ENCODE results near the gene SNAP23. TPM values are rescaled to one million over a fixed set of nuclear protein-coding genes. Genes with fewer than 3 reads are reported as not detected.

SNAP23 gene
- total RNA-seq: 93.2 and 95.9 TPM in 2 replicates

DNA sequence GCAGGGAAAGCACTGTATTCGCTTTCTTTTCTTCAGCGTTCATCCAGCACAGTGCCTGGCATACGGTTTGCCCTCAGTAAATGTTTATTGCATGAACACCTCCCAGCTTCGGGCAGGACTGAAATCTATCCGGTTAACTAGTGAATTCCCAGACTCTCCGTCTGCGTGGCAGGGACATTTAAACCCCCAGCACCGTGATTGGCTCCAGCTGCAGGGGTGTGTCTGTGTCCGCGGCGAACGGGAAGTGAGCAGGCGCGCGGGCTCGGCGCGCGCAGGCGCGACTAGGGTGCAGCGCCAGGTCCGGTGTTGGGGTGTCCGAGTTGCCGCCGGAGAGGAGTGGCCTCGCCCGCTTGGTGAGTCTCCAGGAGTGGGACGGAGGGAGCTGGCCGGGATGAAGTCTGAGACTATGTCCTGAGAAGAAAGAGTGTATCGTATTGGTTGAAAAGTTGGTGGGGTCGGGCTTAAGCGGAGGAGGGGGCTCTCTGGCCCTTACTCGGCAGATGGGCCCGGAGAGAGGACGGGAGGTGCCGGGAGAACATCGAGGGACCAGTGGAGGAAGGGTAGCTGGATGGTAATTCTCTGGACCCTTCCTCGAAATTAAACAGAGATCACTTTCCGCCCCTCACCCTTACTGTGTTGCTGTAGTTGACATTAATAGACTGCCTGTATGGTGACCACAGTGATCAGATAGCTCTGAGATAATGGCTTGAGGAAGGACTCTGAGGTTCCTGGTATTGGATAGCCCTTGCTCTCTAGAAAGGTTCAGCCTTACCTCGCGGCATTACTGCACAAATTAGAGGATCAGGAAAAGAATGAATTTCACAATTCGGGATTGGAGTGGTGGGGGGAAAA is at the start of gene SNAP23:
Gene SNAP23, plus strand, starts transcription at position 274 of the 852 bp plus-strand sequence. CDS start 16,213 bp downstream, outside the sequence.

DNA sequence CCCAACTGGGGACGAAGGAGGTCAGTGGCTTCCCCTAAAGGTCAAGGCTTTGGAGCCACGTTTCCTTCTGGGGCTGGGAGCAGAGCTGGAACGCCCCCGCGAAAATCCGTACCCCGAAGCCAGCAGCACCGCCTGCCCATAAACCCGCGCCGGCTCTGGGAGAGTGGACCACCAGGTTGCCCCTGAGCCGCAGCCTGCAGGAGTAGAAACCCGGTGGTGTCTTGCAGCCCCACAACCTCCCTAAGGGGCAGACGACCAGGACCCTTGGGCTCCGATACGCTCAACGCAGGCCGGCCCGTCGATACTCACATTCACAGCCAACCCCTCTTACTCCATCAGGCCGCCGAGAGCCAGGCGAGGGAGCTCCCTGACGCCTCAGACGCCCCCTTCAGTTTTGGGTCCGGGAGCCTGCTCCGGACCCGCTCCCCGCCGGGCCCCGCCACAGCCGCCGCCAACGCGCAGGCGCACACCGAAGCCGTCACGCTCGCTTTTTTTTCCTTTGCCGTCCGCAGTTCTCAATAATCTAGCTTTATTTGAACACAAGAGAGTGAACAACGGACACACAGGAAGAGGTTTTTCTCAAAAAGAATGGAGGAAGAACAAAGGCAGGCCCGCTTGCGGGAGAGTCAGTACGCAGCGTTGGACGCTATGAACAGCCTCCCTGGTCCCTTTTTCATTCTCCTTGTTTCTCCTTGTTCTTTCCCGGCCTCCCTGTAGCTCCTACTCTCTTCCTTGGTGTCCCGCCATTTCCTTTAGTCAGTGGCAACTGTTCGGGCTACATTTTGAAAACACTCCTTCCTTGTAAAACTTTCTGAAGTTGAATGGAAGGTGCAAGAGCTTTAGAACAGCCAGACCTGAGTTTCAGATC is 4.5 kb upstream of the SNAP23 start, which contains the start of gene ZNF106:
Gene ZNF106, minus strand, starts transcription at position 471 of the 868 bp plus-strand sequence. CDS start 18,852 bp downstream, outside the sequence.

DNA sequence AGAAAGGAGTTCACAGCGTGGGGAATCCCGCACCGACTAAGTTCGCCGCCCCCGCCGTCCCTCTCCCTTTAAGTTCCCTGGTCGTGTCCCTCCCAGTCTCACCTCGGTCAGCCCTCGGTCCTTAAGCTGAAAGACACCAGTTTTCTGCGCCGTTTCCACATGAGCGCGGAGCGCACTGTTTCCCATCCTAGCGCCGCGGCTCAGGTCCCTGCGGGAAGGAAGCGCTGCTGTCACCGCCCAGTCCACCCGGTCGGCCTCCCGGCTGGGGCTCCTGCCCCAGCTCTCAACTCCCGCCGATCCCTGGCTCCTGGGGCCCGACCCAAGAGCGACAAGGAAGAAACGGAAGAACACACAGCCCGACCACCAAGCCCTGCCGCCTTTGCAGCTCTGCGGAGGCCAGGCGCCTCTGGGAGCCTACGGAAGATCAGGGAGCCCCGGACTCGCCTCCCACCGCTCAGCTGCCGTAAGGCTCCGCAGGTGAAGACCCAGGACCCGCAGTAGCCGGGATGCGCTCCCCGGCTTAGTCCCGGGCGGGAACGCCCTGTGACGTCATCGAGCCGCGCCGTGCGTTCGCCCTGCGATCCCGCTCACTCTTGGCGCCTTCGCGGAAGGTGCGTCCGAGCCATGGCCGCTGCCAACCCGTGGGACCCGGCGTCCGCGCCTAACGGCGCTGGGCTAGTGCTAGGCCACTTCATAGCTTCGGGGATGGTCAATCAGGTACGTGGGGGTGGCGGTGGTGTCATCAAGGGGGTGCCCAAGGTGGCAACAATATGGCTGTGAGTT is 53.0 kb downstream of the SNAP23 start, which contains the start of the genes HAUS2 and LRRC57:
Gene HAUS2, plus strand, starts transcription at position 590 of the 783 bp plus-strand sequence. Its CDS starts 35 bp downstream, at position 625.
Gene LRRC57, minus strand, starts transcription at position 545 of the 783 bp plus-strand sequence. Its CDS starts 359 bp downstream, at position 186.

DNA sequence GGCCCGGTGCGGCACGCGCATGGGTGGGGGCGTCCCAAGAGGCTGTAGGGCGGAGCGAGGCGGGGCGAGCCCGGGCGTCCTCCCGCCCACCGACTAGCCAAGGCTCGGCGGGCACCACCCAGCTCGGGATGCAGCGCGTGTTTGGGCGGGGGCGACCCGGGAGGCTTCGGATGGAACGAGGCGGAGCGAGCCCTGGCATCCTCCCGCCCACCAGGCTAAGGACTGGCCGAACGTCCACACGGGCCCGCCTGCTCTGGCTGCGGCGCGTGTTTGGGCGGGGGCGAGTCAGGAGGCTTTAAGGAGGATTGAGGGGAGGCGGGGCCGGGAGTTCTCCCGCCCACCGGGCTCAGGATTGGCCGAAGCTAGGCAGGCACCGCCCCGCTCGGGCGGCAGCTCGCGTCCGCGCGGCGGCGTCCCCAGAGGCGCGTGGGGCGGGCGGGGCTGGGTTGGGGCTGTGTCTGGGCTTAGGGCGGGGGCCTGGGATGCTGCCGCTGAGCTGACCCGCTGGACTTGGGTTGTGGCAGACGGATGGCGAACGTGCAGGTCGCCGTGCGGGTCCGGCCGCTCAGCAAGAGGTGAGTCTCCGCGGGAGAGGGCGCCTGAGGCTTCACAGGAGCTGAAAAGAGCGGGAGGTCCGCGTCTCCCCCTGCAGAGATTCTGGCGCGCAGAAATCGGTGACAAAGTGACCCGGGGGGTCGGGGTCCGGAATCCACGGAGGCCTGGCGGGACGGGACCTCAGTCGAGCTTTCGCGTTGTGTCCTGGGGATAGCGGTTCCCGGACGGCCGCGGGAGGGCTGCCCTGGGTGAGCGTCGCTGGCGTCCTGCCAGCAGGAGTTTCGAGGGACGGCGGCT is 80.0 kb downstream of the SNAP23 start, which contains the start of gene STARD9:
Gene STARD9, plus strand, starts transcription at position 419 of the 852 bp plus-strand sequence. Its CDS starts 110 bp downstream, at position 529.

Other genes starting within 250 kb of the SNAP23 start
- 13.1 and 24.5 TPM in 2 replicates for gene GANC, start 222.4 kb upstream of the SNAP23 start, total RNA-seq
- gene TMEM87A, start 222.2 kb upstream of the SNAP23 start, total RNA-seq: 67.4 and 84.3 TPM in 2 replicates
- 0.88 and 2.0 TPM in 2 replicates for gene CAPN3, start 136.1 kb upstream of the SNAP23 start, total RNA-seq
- gene ZNF106, start 4.5 kb upstream of the SNAP23 start, total RNA-seq: 42.7 and 62.7 TPM in 2 replicates
- 13.8 and 20.0 TPM in 2 replicates for gene LRRC57, start 53.2 kb downstream of the SNAP23 start, total RNA-seq
- gene HAUS2, start 53.2 kb downstream of the SNAP23 start, total RNA-seq: 18.6 and 41.1 TPM in 2 replicates
- gene STARD9, start 80.0 kb downstream of the SNAP23 start, total RNA-seq: 4.8 and 10.6 TPM in 2 replicates
- 6.1 and 12.0 TPM in 2 replicates for gene CDAN1, start 241.5 kb downstream of the SNAP23 start, total RNA-seq